Motor neuron (in vitro differentiated cells): ENCODE results near the gene GRM3. TPM values are rescaled to one million over a fixed set of nuclear protein-coding genes. Genes with fewer than 3 reads are reported as not detected.

Source experiments
- ATAC-seq, 8 experiments: fragments of 200-7000 bp; cut with Tn5 transposase; replicated peaks in 6 of 8; 2 replicates each; pipeline ENCODE4 v1.8.0; 2021; ENCODE audit warnings: mild to moderate bottlenecking in 8 of 8, moderate library complexity in 8 of 8
- H3K27ac ChIP-seq, 2 donors: fragments of 250-450 bp; sonication (Bioruptor Pico); 2 replicates each; pipeline ENCODE4 v1.9.0; 2021; ENCODE audit warnings: antibody characterized with exemption in 2 of 2, mild to moderate bottlenecking in 2 of 2, moderate library complexity in 1 of 2
- H3K4me1 ChIP-seq, 2 donors: fragments of 250-450 bp; sonication (Bioruptor Pico); replicated peaks in 1 of 2; 2 replicates each; pipeline ENCODE4 v1.6.1; 2021; ENCODE audit warnings: antibody characterized with exemption in 2 of 2, mild to moderate bottlenecking in 2 of 2, moderate library complexity in 1 of 2
- H3K4me3 ChIP-seq, 5 donors: fragments of 250-450 bp; sonication (Bioruptor Pico); 2 replicates each; pipeline ENCODE4 v1.9.0; 2021; ENCODE audit warnings: antibody characterized with exemption in 5 of 5, mild to moderate bottlenecking in 5 of 5, moderate library complexity in 4 of 5
- WGBS, 10 experiments: fragments of 450-650 bp; shearing (Covaris generic); methylation state at CpG; one replicate each; pipeline ENCODE4 v1.0.0; 2022; 5-methylcytosine and 5-hydroxymethylcytosine counted together
- in situ Hi-C, 9 experiments: fragments of 400-800 bp; cut with MboI; loops; one replicate each; pipeline ENCODE4 v1.15.0; 2021; ENCODE audit warnings: low sequenced_read_pairs in 9 of 9, low pct_unique_long_range_greater_than_20kb in 2 of 9; ENCODE audit not compliant: unreplicated experiment in 9 of 9
- total RNA-seq, 8 experiments: library from RNA; unstranded; fragments of 300-600 nt; gene quantifications; 2 replicates each; pipeline versions ENCODE4 v1.2.3 to v1.2.4, GENCODE V29; 2022

GRM3 gene
- total RNA-seq, 8 experiments from 2014 or later: 0.40 to 3.9 (median 2.8) TPM; not detected in 2

- H3K27ac ChIP-seq: no peak overlapping the region
- no peak for ATAC-seq
- 0 to 100% (median 50%) methylated on average over 1 to 3 of the region's 3 CpGs; no CpG with 5 or more reads in 4 of the 10 experiments for WGBS, 10 experiments
- H3K4me3 ChIP-seq: no peak overlapping the region
- H3K4me1 ChIP-seq: peaks cover 0 to 8% of the 10 kb centered on the region in 2 donors
- in situ Hi-C loops: no loop called here
These were observed 101.5 kb downstream of the GRM3 start for GRCh38 chr7:86745013-86745745.

GRCh38 chr7:86747698-86748097, 104.0 kb downstream of the GRM3 start:
- peaks cover 0 to 8% of the 10 kb centered on the region in 2 donors for H3K4me1 ChIP-seq
- H3K27ac ChIP-seq: no peak overlapping the region
- peak in 2 of 8 experiments; percentile 43 to 50 for ATAC-seq
- WGBS, 10 experiments: 0 to 33% (median 22%) methylated on average over 1 to 3 of the region's 3 CpGs; no CpG with 5 or more reads in 3 of the 10 experiments
- in situ Hi-C loops: no loop called here
- H3K4me3 ChIP-seq: no peak overlapping the region

GRCh38 chr7:86748201-86748600, 104.5 kb downstream of the GRM3 start:
- WGBS, 10 experiments: 0 to 100% (median 75%) methylated on average over 1 to 4 of the region's 4 CpGs; no CpG with 5 or more reads in 1 of the 10 experiments
- no peak for ATAC-seq
- Histone ChIP-seq H3K4me3 (no peak overlapping the region), H3K27ac (no peak overlapping the region), H3K4me1 (peaks cover 0 to 8% of the 10 kb centered on the region in 2 donors)
- in situ Hi-C loops: no loop called here

- in situ Hi-C loops: no loop called here
These were observed 105.4 kb downstream of the GRM3 start for GRCh38 chr7:86748843-86749719.

GRCh38 chr7:86749741-86750665, 106.3 kb downstream of the GRM3 start:
- Histone ChIP-seq H3K4me3 (no peak overlapping the region), H3K27ac (no peak overlapping the region), H3K4me1 (peaks cover 0 to 8% of the 10 kb centered on the region in 2 donors)
- WGBS, 10 experiments: 22 to 97% (median 93%) methylated on average over 3 to 4 of the region's 4 CpGs; no CpG with 5 or more reads in 1 of the 10 experiments
- ATAC-seq: peak in 3 of 8 experiments; percentile 55 to 71 (median 70)
- in situ Hi-C loops: no loop called here

More at GRCh38 chr7:86748843-86749719, 105.4 kb downstream of the GRM3 start:
- peak in 3 of 8 experiments; percentile 86 to 93 (median 89) for ATAC-seq
- Histone ChIP-seq H3K4me3 (no peak overlapping the region), H3K4me1 (peaks cover 0 to 8% of the 10 kb centered on the region in 2 donors), H3K27ac (no peak overlapping the region)
- WGBS, 10 experiments: 6 to 100% (median 77%) methylated on average over 2 to 7 of the region's 7 CpGs; no CpG with 5 or more reads in 1 of the 10 experiments

GRCh38 chr7:86760236-86760635, 116.5 kb downstream of the GRM3 start:
- H3K4me3 ChIP-seq: no peak overlapping the region
- H3K4me1 ChIP-seq: peaks cover 2 to 7% of the 10 kb centered on the region in 2 donors
- H3K27ac ChIP-seq: no peak overlapping the region
- in situ Hi-C loops: no loop called here
- peak in 4 of 8 experiments; percentile 27 to 61 (median 40) for ATAC-seq
- WGBS, 10 experiments: 0 to 60% (median 32%) methylated on average over 1 to 4 of the region's 4 CpGs; no CpG with 5 or more reads in 1 of the 10 experiments

GRCh38 chr7:86762129-86762528, 118.4 kb downstream of the GRM3 start:
- peak in 1 of 8 experiments; percentile 70 for ATAC-seq
- no peak overlapping the region for H3K27ac ChIP-seq
- in situ Hi-C loops: no loop called here
- WGBS, 10 experiments: 0 to 100% (median 75%) methylated on average over 1 to 2 of the region's 2 CpGs; no CpG with 5 or more reads in 1 of the 10 experiments
- no peak overlapping the region for H3K4me3 ChIP-seq
- peaks cover 2 to 7% of the 10 kb centered on the region in 2 donors for H3K4me1 ChIP-seq

- H3K4me3 ChIP-seq: no peak overlapping the region
- no peaks in the 10 kb centered on the region for H3K4me1 ChIP-seq
- no peak overlapping the region for H3K27ac ChIP-seq
- in situ Hi-C loops: no loop called here
- ATAC-seq: no peak
- 29 to 88% (median 77%) methylated on average over 1 to 2 of the region's 2 CpGs; no CpG with 5 or more reads in 4 of the 10 experiments for whole genome bisulfite sequencing, 10 experiments
These were observed 122.2 kb downstream of the GRM3 start for GRCh38 chr7:86765931-86766330.

- in situ Hi-C loops: no loop called here
- H3K4me1 ChIP-seq: no peaks in the 10 kb centered on the region
- no peak overlapping the region for H3K27ac ChIP-seq
- WGBS, 10 experiments: 0 to 100% (median 89%) methylated on average over 1 of the region's 1 CpG; no CpG with 5 or more reads in 7 of the 10 experiments
- no peak for ATAC-seq
- H3K4me3 ChIP-seq: no peak overlapping the region
These were observed 124.7 kb downstream of the GRM3 start for GRCh38 chr7:86768394-86768793.

GRCh38 chr7:86768967-86769760, 125.5 kb downstream of the GRM3 start:
- no peak for ATAC-seq
- no peak overlapping the region for H3K4me3 ChIP-seq
- WGBS, 10 experiments: 0 to 94% (median 60%) methylated on average over 1 to 3 of the region's 4 CpGs; no CpG with 5 or more reads in 1 of the 10 experiments
- H3K4me1 ChIP-seq: no peaks in the 10 kb centered on the region
- in situ Hi-C loops: no loop called here
- no peak overlapping the region for H3K27ac ChIP-seq

- Histone ChIP-seq H3K4me1 (no peaks in the 10 kb centered on the region), H3K27ac (no peak overlapping the region), H3K4me3 (no peak overlapping the region)
- ATAC-seq: no peak
- in situ Hi-C loops: no loop called here
These were observed 129.6 kb downstream of the GRM3 start for GRCh38 chr7:86773309-86773708.

- in situ Hi-C loops: no loop called here
- Histone ChIP-seq H3K4me3 (no peak overlapping the region), H3K27ac (no peak overlapping the region), H3K4me1 (no peaks in the 10 kb centered on the region)
- no peak for ATAC-seq
These were observed 131.5 kb downstream of the GRM3 start for GRCh38 chr7:86775203-86775602.
